Activated CD4-positive, alpha-beta T cell treated with anti-CD3 and anti-CD28 coated beads, Interleukin-2, amount 50 U/mL, for 24 hours (primary cell): ENCODE measurements around the gene TRAPPC3.

ENCODE experiments used
- DNase-seq, 2 donors: peaks; one replicate each; pipeline ENCODE4 v3.0.0-alpha.2; 2020; ENCODE audit warnings: low read depth in 1 of 2, low spot score in 1 of 2

The TRAPPC3 gene

GRCh38 chr1:36154335-36154734, 5.0 kb upstream of the TRAPPC3 start:
- DNase-seq, result no peak

GRCh38 chr1:36153476-36153875, 4.2 kb upstream of the TRAPPC3 start:
- DNase-seq, result no peak

GRCh38 chr1:36151845-36152203, 2.5 kb upstream of the TRAPPC3 start:
- no peak for DNase-seq

- no peak for DNase-seq
Measured at GRCh38 chr1:36151134-36151844, 2.0 kb upstream of the TRAPPC3 start.

- DNase-seq, result peak; percentile 28 to 64
Measured at GRCh38 chr1:36150296-36151133, 1.2 kb upstream of the TRAPPC3 start.

- no peak for DNase-seq
Measured at GRCh38 chr1:36149973-36150295, 648 bp upstream of the TRAPPC3 start.

GRCh38 chr1:36148821-36149236, 457 bp downstream of the TRAPPC3 start:
- DNase-seq, result no peak

- DNase-seq, result no peak
Measured at GRCh38 chr1:36144413-36144812, 4.9 kb downstream of the TRAPPC3 start.

GRCh38 chr1:36143424-36143823, 5.9 kb downstream of the TRAPPC3 start:
- no peak for DNase-seq

- DNase-seq, result no peak
Measured at GRCh38 chr1:36142121-36142520, 7.2 kb downstream of the TRAPPC3 start.

- DNase-seq, result no peak
Measured at GRCh38 chr1:36139521-36139920, 9.8 kb downstream of the TRAPPC3 start.

- DNase-seq, result no peak
Measured at GRCh38 chr1:36137776-36138175, 11.5 kb downstream of the TRAPPC3 start.

- no peak for DNase-seq
Measured at GRCh38 chr1:36137226-36137625, 12.1 kb downstream of the TRAPPC3 start.

- no peak for DNase-seq
Measured at GRCh38 chr1:36136535-36136934, 12.8 kb downstream of the TRAPPC3 start.

GRCh38 chr1:36135796-36136195, 13.5 kb downstream of the TRAPPC3 start:
- DNase-seq, result no peak

- no peak for DNase-seq
Measured at GRCh38 chr1:36135330-36135667, 14.0 kb downstream of the TRAPPC3 start.

GRCh38 chr1:36134505-36135329, 14.6 kb downstream of the TRAPPC3 start:
- DNase-seq, result no peak

- DNase-seq, result no peak
Measured at GRCh38 chr1:36134031-36134430, 15.3 kb downstream of the TRAPPC3 start.

- DNase-seq, result no peak
Measured at GRCh38 chr1:36133484-36133883, 15.8 kb downstream of the TRAPPC3 start.

GRCh38 chr1:36132029-36132428, 17.3 kb downstream of the TRAPPC3 start:
- no peak for DNase-seq

GRCh38 chr1:36128905-36129206, 20.4 kb downstream of the TRAPPC3 start:
- DNase-seq, result no peak
